ENCODE results near the gene HADHB.

HADHB gene

DNA sequence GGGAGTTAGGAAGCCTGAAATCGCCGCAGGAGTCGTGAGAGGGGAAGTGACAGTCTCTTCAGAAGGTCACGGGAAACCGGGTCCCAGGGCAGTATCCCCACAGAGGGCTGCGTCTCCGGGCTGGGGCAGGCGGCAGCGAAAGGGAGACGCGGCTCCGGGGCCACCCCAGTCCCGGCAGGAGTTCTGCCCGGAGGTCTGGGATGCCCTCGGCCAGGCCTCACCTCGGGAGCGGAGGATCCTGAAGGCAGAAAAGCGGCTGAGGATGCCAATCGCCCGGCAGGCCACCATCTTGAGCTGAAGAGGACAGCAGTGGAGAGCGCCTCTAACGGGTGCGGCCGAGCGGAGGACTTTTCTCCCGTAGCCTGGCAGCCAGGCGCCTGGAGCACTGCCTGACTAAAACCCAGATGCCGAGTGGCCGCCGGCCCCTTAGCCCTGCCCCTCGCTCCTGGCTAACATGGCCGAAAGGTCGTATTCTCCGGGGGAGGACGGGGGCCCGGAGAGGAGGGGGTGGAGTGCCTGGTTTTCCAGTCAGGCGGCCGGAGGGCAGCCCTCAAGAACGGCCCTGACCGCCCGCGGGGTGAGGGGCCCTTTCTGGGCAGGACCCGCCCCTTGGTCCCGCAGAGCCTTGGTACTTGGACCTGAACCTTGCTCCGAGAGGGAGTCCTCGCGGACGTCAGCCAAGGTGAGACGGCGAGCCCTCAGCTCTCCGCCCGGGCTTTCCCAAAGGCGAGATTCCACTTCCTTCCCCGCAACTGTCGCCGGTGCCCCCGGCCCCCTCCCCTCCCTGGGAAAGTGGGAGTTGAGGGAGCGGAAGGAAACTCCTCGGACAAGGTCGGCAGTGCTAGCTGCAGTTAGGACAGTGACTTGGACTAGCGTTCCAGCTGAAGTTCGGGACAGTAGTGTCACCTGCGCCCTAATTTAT, at the start of gene HADHB, which contains the start of gene HADHA:
HADHB (plus strand) TSS at position 631 of the 922 bp plus-strand sequence. CDS start 9,316 bp downstream, outside the sequence.
HADHA (minus strand) TSS at position 324 of the 922 bp plus-strand sequence; CDS start at position 288, 36 bp downstream.
- DNase-seq (ENCODE audit: low read depth, low spot score) = peak; percentile 92
- TF ChIP-seq, protein P1, sequence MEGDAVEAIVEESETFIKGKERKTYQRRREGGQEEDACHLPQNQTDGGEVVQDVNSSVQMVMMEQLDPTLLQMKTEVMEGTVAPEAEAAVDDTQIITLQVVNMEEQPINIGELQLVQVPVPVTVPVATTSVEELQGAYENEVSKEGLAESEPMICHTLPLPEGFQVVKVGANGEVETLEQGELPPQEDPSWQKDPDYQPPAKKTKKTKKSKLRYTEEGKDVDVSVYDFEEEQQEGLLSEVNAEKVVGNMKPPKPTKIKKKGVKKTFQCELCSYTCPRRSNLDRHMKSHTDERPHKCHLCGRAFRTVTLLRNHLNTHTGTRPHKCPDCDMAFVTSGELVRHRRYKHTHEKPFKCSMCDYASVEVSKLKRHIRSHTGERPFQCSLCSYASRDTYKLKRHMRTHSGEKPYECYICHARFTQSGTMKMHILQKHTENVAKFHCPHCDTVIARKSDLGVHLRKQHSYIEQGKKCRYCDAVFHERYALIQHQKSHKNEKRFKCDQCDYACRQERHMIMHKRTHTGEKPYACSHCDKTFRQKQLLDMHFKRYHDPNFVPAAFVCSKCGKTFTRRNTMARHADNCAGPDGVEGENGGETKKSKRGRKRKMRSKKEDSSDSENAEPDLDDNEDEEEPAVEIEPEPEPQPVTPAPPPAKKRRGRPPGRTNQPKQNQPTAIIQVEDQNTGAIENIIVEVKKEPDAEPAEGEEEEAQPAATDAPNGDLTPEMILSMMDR (IDR thresholded peaks at IDR 0.05; ENCODE audit: low read depth, low read length) = peak; percentile 33
- H3K4me3 ChIP-seq (ENCODE audit: low read depth, low read length) = peak within 1 kb of the TSS; percentile 94
- in situ Hi-C loops (cut with HindIII; ENCODE audit: low sequenced_read_pairs) = no loop called here

DNA sequence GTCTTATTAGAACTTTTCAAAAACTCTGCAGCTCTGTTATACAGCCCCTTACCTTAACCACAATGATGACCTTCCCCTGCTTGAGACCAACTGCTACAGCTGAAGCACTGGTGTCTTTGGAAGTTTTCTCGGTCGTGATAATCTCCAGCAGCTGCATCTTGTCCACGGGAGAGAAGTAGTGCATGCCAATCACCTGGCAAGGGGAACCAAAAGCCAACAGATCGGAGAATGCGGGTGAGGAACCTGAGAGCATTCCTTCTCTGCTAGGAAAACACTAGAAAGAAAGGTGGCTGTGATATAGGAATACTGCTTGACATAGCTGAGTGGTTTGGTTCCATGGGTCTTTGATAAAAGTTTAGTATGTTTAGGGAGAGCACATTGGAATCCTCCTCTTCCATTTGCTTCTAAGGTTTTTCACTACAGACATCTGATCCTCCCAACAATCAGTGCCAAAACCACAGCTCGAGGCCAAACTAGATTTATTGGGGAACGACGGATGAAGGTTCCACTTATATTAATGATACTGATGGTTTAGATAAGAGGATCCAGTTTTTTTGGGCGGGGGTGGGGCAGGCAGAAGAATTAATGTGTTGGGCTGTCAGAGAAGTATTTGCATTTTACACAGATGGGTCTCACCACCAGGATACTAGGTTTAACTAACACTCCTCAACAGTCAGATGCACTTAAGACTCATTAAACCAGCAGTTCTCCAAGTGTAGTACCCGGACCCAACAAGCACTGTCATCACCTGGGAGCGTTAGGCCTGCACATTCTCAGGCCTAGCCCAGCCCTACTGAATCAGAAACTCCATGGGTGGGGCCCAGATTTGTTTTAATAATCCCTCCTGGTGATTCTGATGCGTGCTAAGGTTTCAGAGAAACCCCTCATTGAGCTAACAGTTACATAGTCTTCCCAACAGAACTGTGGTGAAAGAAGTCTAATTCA, 49.4 kb upstream of the HADHB start:
- in situ Hi-C loops (cut with HindIII; ENCODE audit: low sequenced_read_pairs) = no loop called here
- DNase-seq (ENCODE audit: low read depth, low spot score) = no peak
- TF ChIP-seq, protein P1 (IDR thresholded peaks at IDR 0.05; ENCODE audit: low read depth, low read length) = no peak
- H3K4me3 ChIP-seq (ENCODE audit: low read depth, low read length) = no peak overlapping the region

DNA sequence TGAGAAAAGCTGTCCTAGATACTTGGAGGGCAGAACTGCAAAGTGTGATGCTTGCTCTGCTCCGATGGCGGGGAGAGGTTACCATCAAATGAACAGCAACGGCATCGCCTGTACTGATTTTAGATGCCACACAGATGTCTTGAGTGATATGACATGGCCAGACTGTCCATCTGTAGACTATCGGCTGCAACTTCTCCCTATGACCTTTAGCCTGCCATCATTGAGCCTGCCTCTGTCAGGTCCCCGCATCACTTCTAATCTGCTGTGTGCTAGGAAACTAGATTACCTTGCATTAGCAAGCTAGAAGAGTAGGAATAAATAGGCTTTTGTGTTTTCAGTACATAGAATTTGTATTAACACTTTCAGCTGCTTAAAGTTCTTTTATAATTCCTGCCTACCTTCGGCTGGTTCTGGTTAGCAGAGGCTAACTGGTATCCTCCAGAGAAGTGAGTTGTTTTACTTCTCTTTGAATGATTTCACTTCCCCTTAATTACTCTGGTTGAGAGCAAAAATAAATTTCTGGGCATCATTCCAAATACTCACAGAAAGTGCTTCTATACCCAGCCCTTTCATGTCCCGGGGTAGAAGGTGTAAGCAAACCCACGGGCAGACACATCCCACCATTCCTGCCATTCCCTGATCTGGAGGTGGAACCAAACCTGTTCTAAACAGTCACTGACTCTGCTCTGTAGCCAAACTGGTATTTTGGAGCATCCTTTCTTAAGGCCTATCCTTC, 47.9 kb upstream of the HADHB start:
- TF ChIP-seq, protein P1 (IDR thresholded peaks at IDR 0.05; ENCODE audit: low read depth, low read length) = no peak

GRCh38 chr2:26197516-26197915, 47.2 kb upstream of the HADHB start:
- no peak overlapping the region for H3K4me3 ChIP-seq (ENCODE audit: low read depth, low read length)
- in situ Hi-C loops (cut with HindIII; ENCODE audit: low sequenced_read_pairs) = no loop called here
- DNase-seq (ENCODE audit: low read depth, low spot score) = no peak
- TF ChIP-seq, protein P1 (IDR thresholded peaks at IDR 0.05; ENCODE audit: low read depth, low read length) = no peak

More for the DNA sequence above, 47.9 kb upstream of the HADHB start:
- no peak for DNase-seq (ENCODE audit: low read depth, low spot score)
- in situ Hi-C loops (cut with HindIII; ENCODE audit: low sequenced_read_pairs) = no loop called here
- no peak overlapping the region for H3K4me3 ChIP-seq (ENCODE audit: low read depth, low read length)

- in situ Hi-C loops (cut with HindIII; ENCODE audit: low sequenced_read_pairs) = no loop called here
- no peak for DNase-seq (ENCODE audit: low read depth, low spot score)
- TF ChIP-seq, protein P1 (IDR thresholded peaks at IDR 0.05; ENCODE audit: low read depth, low read length) = no peak
- no peak overlapping the region for H3K4me3 ChIP-seq (ENCODE audit: low read depth, low read length)
Observed at GRCh38 chr2:26202981-26203490, 41.7 kb upstream of the HADHB start.
